SKM-1 (cell line): Measurements from ENCODE around the gene TIE1.
A peak's percentile ranks its signal among the peaks of the same experiment; 100 is the strongest.

Source experiments
- DNase-seq: peaks from one replicate; lab custom pipeline; 2025; ENCODE audit not compliant: unreplicated experiment; lab: John Stamatoyannopoulos, UW

The TIE1 gene

GRCh38 chr1:43273708-43274107, 27.1 kb upstream of the TIE1 start:
- no peak for DNase-seq

DNA sequence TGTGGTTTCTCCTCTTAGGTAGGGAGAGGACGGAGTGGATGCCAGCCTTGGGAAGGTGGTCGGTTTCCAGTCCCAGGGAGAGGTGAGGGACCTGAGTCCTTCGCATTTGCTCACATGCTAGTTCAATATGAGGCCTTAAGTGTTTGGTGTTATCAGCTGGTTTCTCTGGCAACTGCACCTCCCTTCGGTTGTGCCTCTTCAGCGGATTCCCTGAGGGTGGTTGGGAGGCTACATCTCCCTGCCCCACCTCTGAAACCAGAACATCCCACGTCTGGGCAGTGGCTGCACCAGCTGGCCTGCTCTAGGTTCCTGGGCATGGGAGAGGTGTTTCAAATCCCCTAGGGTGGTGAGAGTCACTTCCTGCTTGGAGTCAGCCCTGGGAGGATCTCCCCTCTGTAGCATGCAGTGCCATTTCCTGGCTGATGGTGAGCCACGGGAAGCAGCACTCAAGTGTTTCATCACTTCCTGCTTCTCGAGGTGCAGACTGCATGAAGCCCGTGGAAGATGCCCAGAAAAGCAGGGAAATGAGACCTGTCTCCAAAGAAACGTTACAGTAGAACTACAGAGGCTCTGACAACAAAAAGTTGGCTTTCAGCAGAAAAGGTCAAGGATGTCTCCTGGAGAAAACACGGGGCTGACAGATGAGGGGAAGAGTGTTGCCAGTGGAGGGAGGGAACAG, 26.5 kb upstream of the TIE1 start:
- DNase-seq, result peak; percentile 66

GRCh38 chr1:43274804-43275180, 26.0 kb upstream of the TIE1 start:
- DNase-seq, result no peak

DNA sequence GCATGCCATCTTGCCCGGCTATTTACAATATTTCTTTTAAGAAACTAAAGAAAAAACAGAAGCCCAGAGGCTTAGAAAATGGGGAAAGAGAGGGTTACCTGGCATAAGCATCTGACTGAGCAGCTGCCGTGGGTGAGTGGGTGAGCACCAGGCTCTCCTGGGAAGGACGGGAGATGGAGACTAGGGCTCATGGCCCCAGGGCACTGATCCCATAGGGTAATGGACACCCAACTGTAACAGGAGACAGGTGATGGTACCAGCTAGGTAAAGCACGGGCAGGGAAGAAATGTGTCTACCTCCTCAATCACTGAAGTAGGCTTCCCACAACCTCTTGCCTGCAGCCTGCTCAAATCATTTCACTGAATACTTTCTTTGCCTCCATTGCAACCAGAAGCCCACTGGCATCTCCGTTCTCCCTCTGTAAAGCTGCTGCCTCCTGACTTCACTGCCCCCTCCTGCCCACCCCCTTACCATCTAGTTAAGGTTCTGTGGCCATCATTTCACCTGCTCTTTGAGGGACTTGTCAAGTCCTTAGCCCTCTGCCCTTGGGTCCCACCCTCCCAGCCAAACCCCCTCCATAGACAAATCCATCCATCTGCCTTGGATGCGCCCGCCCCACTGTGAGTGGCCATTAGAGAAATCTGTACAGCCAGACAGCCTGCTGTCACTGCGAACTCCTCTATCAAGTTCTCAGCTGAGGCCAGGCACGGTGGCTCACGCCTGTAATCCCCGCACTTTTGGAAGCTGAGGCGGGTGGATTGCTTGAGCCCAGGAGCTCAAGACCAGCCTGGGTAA, 24.8 kb upstream of the TIE1 start:
- DNase-seq, result no peak

- DNase-seq, result no peak
These were observed 24.1 kb upstream of the TIE1 start for GRCh38 chr1:43276673-43277072.

DNA sequence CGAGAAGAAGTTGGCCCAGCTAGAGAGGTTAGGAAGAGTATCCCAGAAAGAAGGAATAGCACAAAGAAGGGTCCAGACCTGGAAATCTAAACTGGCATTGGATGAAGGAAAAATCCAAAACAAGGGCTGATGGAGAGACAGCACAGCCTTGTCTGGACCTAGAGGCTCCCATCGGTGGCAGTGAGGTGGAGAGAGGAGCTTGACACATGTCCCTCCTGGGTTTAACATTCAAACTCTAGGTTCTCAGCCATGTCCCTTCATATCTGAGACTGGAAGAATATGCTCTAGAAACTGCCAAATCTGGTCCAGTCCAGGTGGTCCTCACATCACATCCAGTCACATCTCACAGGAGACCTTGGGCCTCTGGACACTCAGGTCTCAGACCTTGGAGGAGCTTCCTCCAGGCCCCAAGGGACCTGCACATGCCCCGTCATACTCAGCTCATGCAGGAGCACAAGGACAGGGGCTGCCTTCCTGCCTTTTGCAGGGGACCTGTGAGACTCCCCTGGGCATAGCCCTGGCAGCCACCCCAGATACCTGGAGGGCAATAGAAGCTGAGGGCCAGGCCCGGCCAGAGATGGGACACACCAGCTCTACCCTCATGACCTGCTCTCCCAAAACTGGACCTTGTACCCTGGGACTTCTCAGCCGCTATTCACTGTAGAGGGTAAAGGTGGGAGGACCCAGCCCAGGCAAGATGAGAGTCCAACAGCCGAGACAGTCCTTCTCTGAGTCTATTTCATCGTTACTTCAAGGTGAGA, 23.5 kb upstream of the TIE1 start:
- DNase-seq, result no peak

DNA sequence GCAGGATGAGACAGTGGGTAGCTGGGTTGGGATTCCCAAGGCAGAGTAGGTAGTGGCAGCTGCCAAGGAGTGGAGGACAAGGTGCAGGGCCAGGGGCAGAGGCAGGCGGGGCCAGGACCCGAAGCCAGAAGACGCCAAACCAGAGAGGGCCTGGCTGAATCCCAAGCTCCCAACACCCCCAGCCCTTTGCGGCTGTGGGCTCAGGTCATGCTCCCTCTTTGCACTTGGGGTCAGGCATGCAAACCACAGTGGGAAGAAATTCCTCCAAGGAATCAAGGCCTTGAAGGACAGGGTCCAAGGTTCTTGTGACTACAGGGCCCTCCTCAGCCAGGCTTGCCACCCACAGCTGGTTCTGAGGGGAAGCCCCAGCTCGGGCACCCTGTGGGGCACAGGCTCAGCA, 21.6 kb upstream of the TIE1 start:
- DNase-seq, result no peak

DNA sequence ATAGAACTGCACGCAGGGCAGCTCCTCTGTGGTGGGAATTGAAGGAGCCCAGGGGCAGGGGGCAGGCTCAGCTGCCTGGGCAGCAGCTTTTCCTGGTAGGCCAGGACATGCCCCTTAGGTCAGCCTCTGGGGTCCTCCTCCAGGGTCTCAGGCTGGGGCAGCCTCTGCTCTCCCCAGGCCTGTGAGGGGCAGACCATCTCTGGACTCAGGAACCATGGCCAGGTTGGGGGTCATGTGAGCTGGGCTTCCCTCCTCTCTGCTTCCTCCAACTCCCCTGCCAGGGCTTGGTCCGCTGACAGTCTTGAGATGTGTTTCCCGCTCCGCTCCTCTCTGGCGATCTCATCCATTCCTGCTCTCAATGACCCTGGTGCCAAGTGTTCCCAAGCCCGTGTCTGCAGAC, 21.1 kb upstream of the TIE1 start:
- no peak for DNase-seq

GRCh38 chr1:43280692-43281091, 20.1 kb upstream of the TIE1 start:
- DNase-seq, result no peak

DNA sequence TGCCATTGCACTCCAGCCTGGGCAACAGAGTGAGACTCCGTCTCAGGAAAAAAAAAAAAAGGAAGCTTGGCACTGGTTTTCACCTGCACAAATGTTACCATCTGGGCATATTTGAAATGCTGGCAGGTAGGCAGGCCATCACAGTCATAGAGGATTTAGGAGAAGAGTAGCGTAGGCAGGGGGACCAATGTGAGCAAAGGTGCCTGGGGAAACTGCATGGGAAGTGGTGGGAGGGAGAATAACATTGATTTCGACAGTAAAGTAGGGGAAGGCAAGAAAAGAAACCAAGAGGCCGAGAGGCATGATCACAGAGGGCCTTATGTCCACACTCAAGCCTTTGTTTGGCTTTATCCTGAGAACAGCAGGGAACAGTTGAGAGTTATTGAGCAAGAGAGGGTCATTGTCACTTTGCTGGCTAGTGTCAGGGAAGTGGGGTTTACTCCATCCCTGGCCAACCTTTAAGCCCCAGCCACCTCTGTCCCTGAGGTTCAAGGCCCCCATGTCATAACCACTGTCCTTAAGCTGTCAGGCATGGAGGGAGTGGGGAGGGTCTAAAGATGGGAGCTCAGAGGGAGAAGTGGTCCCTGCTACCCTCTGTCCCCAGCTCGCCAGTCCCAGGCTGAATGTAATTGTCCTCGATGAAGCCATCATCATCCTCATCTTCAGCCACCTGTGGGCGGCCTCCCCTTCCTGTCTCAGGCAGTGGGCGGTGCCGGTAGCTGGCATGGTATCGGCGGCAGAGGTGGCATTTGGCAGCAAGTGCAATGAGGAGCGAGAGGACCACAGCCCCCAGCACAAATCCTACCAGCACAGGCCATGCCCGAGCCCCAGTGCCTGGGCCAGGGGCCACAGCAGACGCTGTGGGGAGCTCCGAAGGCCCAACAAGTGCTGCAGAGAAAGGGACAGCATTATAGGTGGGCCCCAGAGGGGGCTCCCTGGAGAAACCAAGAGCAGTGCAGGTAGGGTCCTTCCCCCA, 18.3 kb upstream of the TIE1 start:
- no peak for DNase-seq

DNA sequence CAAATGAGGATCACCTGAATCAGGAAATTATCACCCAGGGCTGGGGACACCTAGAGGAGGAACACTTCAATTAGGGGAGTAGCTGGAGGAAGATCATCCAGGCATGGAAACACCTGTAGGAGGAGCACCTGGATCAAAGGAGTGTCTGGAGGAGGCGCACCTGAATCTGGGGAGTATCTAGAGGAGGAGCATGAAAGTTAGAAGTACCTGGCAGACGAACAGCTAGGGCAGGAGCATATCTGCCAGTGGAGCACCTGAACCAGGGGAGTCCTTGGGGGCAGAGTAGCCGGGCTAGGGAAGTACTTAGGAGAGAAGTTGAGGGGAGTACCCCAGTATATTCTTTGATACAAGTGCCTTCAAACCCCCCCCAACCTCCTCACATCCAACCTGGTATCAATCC, 16.7 kb upstream of the TIE1 start:
- DNase-seq, result no peak

- no peak for DNase-seq
These were observed 16.2 kb upstream of the TIE1 start for GRCh38 chr1:43284546-43285110.

GRCh38 chr1:43285269-43285990, 15.4 kb upstream of the TIE1 start, which contains the start of gene C1orf210:
TSS of gene C1orf210 (minus strand) at chr1:43285581. CDS start at chr1:43283270, 2,311 bp downstream.
- no peak for DNase-seq

GRCh38 chr1:43286115-43286514, 14.7 kb upstream of the TIE1 start:
- DNase-seq, result no peak

- no peak for DNase-seq
These were observed 14.2 kb upstream of the TIE1 start for GRCh38 chr1:43286533-43286932.

- no peak for DNase-seq
These were observed 12.6 kb upstream of the TIE1 start for GRCh38 chr1:43288058-43288784.

- DNase-seq, result no peak
These were observed 11.7 kb upstream of the TIE1 start for GRCh38 chr1:43288785-43289706.

- no peak for DNase-seq
These were observed 8.6 kb upstream of the TIE1 start for GRCh38 chr1:43292216-43292615.
